Neural cell (in vitro differentiated cells): ENCODE measurements around the gene FHOD3.

Source experiments
- EZH2 ChIP-seq: fragments of 200-600, 300-800 bp; shearing (Covaris generic), sonication (generic); IDR thresholded peaks from 2 replicates; pipeline ENCODE4 v1.6.1; 2014; ENCODE audit warnings: antibody characterized with exemption, low read length, borderline replicate concordance, mild to moderate bottlenecking; ENCODE audit not compliant: insufficient read depth, poor library complexity, severe bottlenecking
- TF ChIP-seq, protein P1 (sequence below): fragments of 450-650 bp; IDR thresholded peaks from 2 replicates; pipeline ENCODE4 v1.5.1; 2014; ENCODE audit warnings: antibody characterized with exemption, mild to moderate bottlenecking, moderate library complexity; ENCODE audit not compliant: poor library complexity, severe bottlenecking

DNA sequence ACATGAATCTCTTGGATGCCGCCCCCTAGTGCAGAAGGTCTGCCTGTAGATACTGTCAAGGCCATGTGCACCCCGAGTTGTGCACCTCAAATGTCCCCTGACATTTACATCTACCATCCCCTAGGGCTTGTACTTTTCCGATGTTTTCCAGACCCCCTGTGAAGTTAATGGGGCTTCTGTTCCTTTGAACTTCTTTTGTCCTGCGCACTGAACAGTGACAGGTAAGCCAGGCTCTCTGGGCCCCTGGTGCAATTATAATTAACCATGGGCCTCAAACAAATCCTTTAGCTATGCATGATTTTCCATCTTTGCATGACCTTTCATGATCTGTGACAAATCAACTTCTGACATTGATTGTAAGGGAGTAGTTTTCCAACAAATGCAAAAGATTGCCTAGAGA, 158.4 kb downstream of the FHOD3 start:
- no peak for TF ChIP-seq EZH2
- TF ChIP-seq, protein P1, sequence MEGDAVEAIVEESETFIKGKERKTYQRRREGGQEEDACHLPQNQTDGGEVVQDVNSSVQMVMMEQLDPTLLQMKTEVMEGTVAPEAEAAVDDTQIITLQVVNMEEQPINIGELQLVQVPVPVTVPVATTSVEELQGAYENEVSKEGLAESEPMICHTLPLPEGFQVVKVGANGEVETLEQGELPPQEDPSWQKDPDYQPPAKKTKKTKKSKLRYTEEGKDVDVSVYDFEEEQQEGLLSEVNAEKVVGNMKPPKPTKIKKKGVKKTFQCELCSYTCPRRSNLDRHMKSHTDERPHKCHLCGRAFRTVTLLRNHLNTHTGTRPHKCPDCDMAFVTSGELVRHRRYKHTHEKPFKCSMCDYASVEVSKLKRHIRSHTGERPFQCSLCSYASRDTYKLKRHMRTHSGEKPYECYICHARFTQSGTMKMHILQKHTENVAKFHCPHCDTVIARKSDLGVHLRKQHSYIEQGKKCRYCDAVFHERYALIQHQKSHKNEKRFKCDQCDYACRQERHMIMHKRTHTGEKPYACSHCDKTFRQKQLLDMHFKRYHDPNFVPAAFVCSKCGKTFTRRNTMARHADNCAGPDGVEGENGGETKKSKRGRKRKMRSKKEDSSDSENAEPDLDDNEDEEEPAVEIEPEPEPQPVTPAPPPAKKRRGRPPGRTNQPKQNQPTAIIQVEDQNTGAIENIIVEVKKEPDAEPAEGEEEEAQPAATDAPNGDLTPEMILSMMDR: no peak
